ENCODE data around the gene FEN1. TPM values are rescaled to one million over a fixed set of nuclear protein-coding genes. Genes with fewer than 3 reads are reported as not detected.

The FEN1 gene
- total and polyA plus RNA-seq, 2 of the 13 experiments (the other 11 are each of a cell fraction or from before 2014, with no cell fraction given), result 12.4 to 102 TPM

- TF ChIP-seq MLXIP (CRISPR knock-in tag; IDR thresholded peaks at IDR 0.05; ENCODE audit: borderline replicate concordance) (no peak), ZNF329 (CRISPR knock-in tag; IDR thresholded peaks at IDR 0.05; ENCODE audit: low read depth) (no peak; the same call in 1 of the 2 replicates), PHF8 (CRISPR knock-in tag; IDR thresholded peaks at IDR 0.05) (peak; percentile 86), STAT6 (CRISPR knock-in tag; IDR thresholded peaks at IDR 0.05; ENCODE audit: borderline replicate concordance) (no peak), CBX5 (CRISPR knock-in tag; IDR thresholded peaks at IDR 0.05; ENCODE audit: borderline replicate concordance) (no peak), NFYB (CRISPR knock-in tag; IDR thresholded peaks at IDR 0.05) (no peak), ZBTB7B (CRISPR knock-in tag; IDR thresholded peaks at IDR 0.05) (no peak; the same call in 1 of the 2 replicates), CREB1 (IDR thresholded peaks at IDR 0.05) (peak; percentile 69; the same call in 1 of the 2 replicates), CREB1 (CRISPR knock-in tag; IDR thresholded peaks at IDR 0.05) (peak; percentile 86), KDM3A (CRISPR knock-in tag; IDR thresholded peaks at IDR 0.05; ENCODE audit: low read depth) (0 out of 2 replicates have a peak, but pooled peaks have one; percentile 14), PHF21A (CRISPR knock-in tag; IDR thresholded peaks at IDR 0.05) (0 out of 2 replicates have a peak, but pooled peaks have one; percentile 2), FOXK1 (CRISPR knock-in tag; IDR thresholded peaks at IDR 0.05; ENCODE audit: borderline replicate concordance, low read depth) (peak; percentile 63; the same call in 1 of the 2 replicates), ZBTB2 (CRISPR knock-in tag; IDR thresholded peaks at IDR 0.05; ENCODE audit: low read depth) (no peak), NFE2L2 (IDR thresholded peaks at IDR 0.05; ENCODE audit: low read length) (no peak), ZNF776 (CRISPR knock-in tag; IDR thresholded peaks at IDR 0.05) (peak; percentile 90; the same call in 1 of the 2 replicates), ZNF710 (CRISPR knock-in tag; IDR thresholded peaks at IDR 0.05; ENCODE audit: borderline replicate concordance) (no peak), SP140L (CRISPR knock-in tag; IDR thresholded peaks at IDR 0.05; ENCODE audit: borderline replicate concordance) (no peak), ZNF766 (CRISPR knock-in tag; IDR thresholded peaks at IDR 0.05; ENCODE audit: borderline replicate concordance) (0 out of 2 replicates have a peak, but pooled peaks have one; percentile 15), GABPA (IDR thresholded peaks at IDR 0.05; ENCODE audit: low read depth, low read length) (peak; percentile 88), GABPA (CRISPR knock-in tag; IDR thresholded peaks at IDR 0.05; ENCODE audit: low read depth) (peak; percentile 97), SP4 (CRISPR knock-in tag; IDR thresholded peaks at IDR 0.05) (0 out of 2 replicates have a peak, but pooled peaks have one; percentile 15)
These were observed at the start of gene FEN1, which contains the start of gene TMEM258 (continued) for GRCh38 chr11:61792310-61793082.
